Testis (tissue), 2 donors: ENCODE results near the gene MEP1A.

Source experiments
- CTCF ChIP-seq, 3 experiments: fragments of 450-650 bp in 2 of 3; fragments of 200-600 bp in 1 of 3; sonication (generic) in 1 of 3; IDR thresholded peaks; one replicate each; pipeline ENCODE4 v1.5.1; 2016 to 2019; ENCODE audit warnings: antibody characterized with exemption in 3 of 3, mild to moderate bottlenecking in 2 of 3, moderate library complexity in 1 of 3
- POLR2A ChIP-seq: fragments of 450-650 bp; IDR thresholded peaks from one replicate; pipeline ENCODE4 v1.6.1; 2017; ENCODE audit warnings: antibody characterized with exemption, mild to moderate bottlenecking, moderate library complexity

GRCh38 chr6:46773201-46773855 is 19.9 kb upstream of the MEP1A start:
- TF ChIP-seq CTCF (IDR thresholded peaks at IDR 0.05) (no peak), POLR2A (no peak)
